SU-DHL-6 (cell line): ENCODE measurements around the gene NOL7.

Source experiments
- H2AFZ ChIP-seq: fragments of 200-600 bp; sonication (generic); 2 replicates; pipeline ENCODE4 v1.6.1; 2014; ENCODE audit warnings: low read depth, mild to moderate bottlenecking, moderate library complexity, mixed read lengths, antibody characterized with exemption, low read length; ENCODE audit not compliant: severe bottlenecking
- H3F3A ChIP-seq: fragments of 200-600 bp; shearing (Covaris generic); 2 replicates; pipeline ENCODE4 v1.6.0; 2016; ENCODE audit warnings: antibody characterized with exemption, mild to moderate bottlenecking; ENCODE audit not compliant: insufficient read depth
- H3K27ac ChIP-seq: fragments of 200-600 bp; sonication (generic); 2 replicates; pipeline ENCODE4 v1.5.1; 2016; ENCODE audit warnings: low read depth, mild to moderate bottlenecking, low read length, moderate library complexity, mixed read lengths
- H3K27me3 ChIP-seq: fragments of 200-600 bp; sonication (generic), shearing (Covaris generic); 2 replicates; pipeline ENCODE4 v1.6.0; 2014; ENCODE audit warnings: mild to moderate bottlenecking, low read length
- H3K36me3 ChIP-seq: fragments of 200-600 bp; sonication (generic); 2 replicates; pipeline ENCODE4 v1.6.1; 2014; ENCODE audit warnings: mild to moderate bottlenecking, low read length, mixed read lengths
- H3K4me2 ChIP-seq: fragments of 300-600, 200-600 bp; shearing (Covaris generic), sonication (generic); 2 replicates; pipeline ENCODE4 v1.6.0; 2014; ENCODE audit warnings: low read length, low read depth, mild to moderate bottlenecking; ENCODE audit not compliant: poor library complexity, severe bottlenecking
- H3K4me3 ChIP-seq: fragments of 200-600 bp; sonication (generic); 2 replicates; pipeline ENCODE4 v1.5.1; 2014; ENCODE audit warnings: antibody characterized with exemption, low read length, mild to moderate bottlenecking, mixed read lengths; ENCODE audit not compliant: insufficient read depth, poor library complexity, severe bottlenecking
- H3K79me2 ChIP-seq: fragments of 200-600 bp; sonication (generic); 2 replicates; pipeline ENCODE4 v1.6.1; 2014; ENCODE audit warnings: mild to moderate bottlenecking, low read length, moderate library complexity; ENCODE audit not compliant: insufficient read depth
- H3K9ac ChIP-seq: fragments of 200-600 bp; sonication (generic); 2 replicates; pipeline ENCODE4 v1.7.0; 2014; ENCODE audit warnings: mild to moderate bottlenecking, low read length
- H3K9me2 ChIP-seq: fragments of 200-600 bp; sonication (generic); replicated peaks from 2 replicates; pipeline ENCODE4 v1.6.1; 2014; ENCODE audit warnings: low read length; ENCODE audit not compliant: insufficient read depth
- H3K9me3 ChIP-seq: fragments of 200-600 bp; sonication (generic); 2 replicates; pipeline ENCODE4 v1.6.1; 2014; ENCODE audit warnings: low read length, mixed read lengths; ENCODE audit not compliant: insufficient read depth
- H4K20me1 ChIP-seq: fragments of 200-600 bp; sonication (generic); 2 replicates; pipeline ENCODE4 v1.6.1; 2014; ENCODE audit warnings: low read depth, mild to moderate bottlenecking, antibody characterized with exemption, low read length, moderate library complexity, mixed read lengths
- EZH2phosphoT487 ChIP-seq: fragments of 200-600 bp; sonication (generic), shearing (Covaris generic); conservative IDR thresholded peaks from 2 replicates; pipeline ENCODE4 v1.6.1; 2018; ENCODE audit warnings: mild to moderate bottlenecking, antibody characterized with exemption, low read length, moderate library complexity, mixed read lengths
- TF ChIP-seq, protein P1 (sequence below): fragments of 200-600 bp; sonication (generic); IDR thresholded peaks from one replicate; pipeline ENCODE4 v1.5.1; 2017; ENCODE audit warnings: antibody characterized with exemption, mild to moderate bottlenecking, low read length, moderate library complexity; ENCODE audit not compliant: insufficient read depth, poor library complexity, severe bottlenecking

The NOL7 gene

GRCh38 chr6:13568970-13569369, 46.2 kb upstream of the NOL7 start:
- H3K9me2 ChIP-seq, result no peaks in the 10 kb centered on the region
- H3K4me2 ChIP-seq, result no peak overlapping the region
- H3K4me3 ChIP-seq, result no peak overlapping the region
- H3F3A ChIP-seq, result peaks cover 9% of the 10 kb centered on the region
- H3K36me3 ChIP-seq, result no peaks in the 10 kb centered on the region
- TF ChIP-seq EZH2phosphoT487, result no peak
- TF ChIP-seq, protein P1, sequence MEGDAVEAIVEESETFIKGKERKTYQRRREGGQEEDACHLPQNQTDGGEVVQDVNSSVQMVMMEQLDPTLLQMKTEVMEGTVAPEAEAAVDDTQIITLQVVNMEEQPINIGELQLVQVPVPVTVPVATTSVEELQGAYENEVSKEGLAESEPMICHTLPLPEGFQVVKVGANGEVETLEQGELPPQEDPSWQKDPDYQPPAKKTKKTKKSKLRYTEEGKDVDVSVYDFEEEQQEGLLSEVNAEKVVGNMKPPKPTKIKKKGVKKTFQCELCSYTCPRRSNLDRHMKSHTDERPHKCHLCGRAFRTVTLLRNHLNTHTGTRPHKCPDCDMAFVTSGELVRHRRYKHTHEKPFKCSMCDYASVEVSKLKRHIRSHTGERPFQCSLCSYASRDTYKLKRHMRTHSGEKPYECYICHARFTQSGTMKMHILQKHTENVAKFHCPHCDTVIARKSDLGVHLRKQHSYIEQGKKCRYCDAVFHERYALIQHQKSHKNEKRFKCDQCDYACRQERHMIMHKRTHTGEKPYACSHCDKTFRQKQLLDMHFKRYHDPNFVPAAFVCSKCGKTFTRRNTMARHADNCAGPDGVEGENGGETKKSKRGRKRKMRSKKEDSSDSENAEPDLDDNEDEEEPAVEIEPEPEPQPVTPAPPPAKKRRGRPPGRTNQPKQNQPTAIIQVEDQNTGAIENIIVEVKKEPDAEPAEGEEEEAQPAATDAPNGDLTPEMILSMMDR, result no peak
- no peak overlapping the region for H3K27ac ChIP-seq
- no peaks in the 10 kb centered on the region for H3K9me3 ChIP-seq
- H3K9ac ChIP-seq, result no peak overlapping the region
- no peaks in the 10 kb centered on the region for H4K20me1 ChIP-seq
- no peak overlapping the region for H2AFZ ChIP-seq
- H3K79me2 ChIP-seq, result no peaks in the 10 kb centered on the region
- no peaks in the 10 kb centered on the region for H3K27me3 ChIP-seq

- H3K9ac ChIP-seq, result no peak overlapping the region
- H3K4me3 ChIP-seq, result no peak overlapping the region
- no peak overlapping the region for H3K4me2 ChIP-seq
- H3K27me3 ChIP-seq, result no peaks in the 10 kb centered on the region
- H3F3A ChIP-seq, result peaks cover 27% of the 10 kb centered on the region
- H3K9me2 ChIP-seq, result no peaks in the 10 kb centered on the region
- peaks cover 8% of the 10 kb centered on the region for H3K79me2 ChIP-seq
- H3K27ac ChIP-seq, result no peak overlapping the region
- no peaks in the 10 kb centered on the region for H3K36me3 ChIP-seq
- no peaks in the 10 kb centered on the region for H3K9me3 ChIP-seq
- no peaks in the 10 kb centered on the region; the same call in 1 of the 2 replicates for H4K20me1 ChIP-seq
- no peak overlapping the region for H2AFZ ChIP-seq
- TF ChIP-seq EZH2phosphoT487, result no peak
- TF ChIP-seq, protein P1, result no peak
These were observed 42.9 kb upstream of the NOL7 start for GRCh38 chr6:13572240-13572639.

DNA sequence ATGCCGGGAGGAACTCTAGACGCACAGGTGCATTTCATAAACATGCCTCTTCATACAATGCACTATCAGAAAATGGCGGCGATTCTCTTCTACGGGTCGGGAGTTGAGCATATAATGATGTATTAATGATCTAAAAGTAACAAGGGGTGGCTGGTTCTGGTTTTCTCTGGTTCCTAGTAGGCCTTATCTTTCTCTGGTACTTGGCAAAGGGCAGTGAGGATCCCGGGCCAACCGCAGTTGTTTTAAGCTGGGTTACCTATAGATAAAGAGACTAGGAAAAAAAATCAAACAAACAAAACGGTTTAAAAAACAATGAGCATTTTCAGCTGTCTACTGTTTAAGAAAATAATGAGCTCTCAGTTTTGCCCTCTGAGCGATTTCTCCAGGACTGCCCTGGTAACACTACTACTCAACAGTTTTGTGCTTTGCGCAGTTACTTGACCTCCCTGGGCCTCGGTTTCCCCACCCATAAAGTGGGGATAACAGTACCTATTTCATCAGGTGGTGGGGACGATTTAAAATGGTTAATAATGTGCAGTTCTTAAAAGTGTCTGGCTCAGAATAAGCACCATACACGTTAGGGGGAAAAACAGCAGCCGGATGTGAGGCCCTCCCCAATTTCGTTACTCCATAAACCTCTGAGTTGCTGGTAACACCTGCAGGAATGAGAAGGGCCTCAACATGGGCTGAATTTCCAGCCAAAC, 42.0 kb upstream of the NOL7 start:
- H2AFZ ChIP-seq, result peak overlapping the region; percentile 65
- no peaks in the 10 kb centered on the region for H3K36me3 ChIP-seq
- peak overlapping the region; percentile 82 for H3K4me2 ChIP-seq
- peaks cover 27% of the 10 kb centered on the region for H3F3A ChIP-seq
- peak overlapping the region; percentile 77 for H3K9ac ChIP-seq
- peaks cover 8% of the 10 kb centered on the region for H3K79me2 ChIP-seq
- no peak for TF ChIP-seq EZH2phosphoT487
- TF ChIP-seq, protein P1, result no peak
- no peaks in the 10 kb centered on the region for H3K9me3 ChIP-seq
- no peaks in the 10 kb centered on the region for H3K9me2 ChIP-seq
- H3K4me3 ChIP-seq, result peak overlapping the region; percentile 64
- H3K27me3 ChIP-seq, result no peaks in the 10 kb centered on the region
- no peak overlapping the region for H3K27ac ChIP-seq
- H4K20me1 ChIP-seq, result no peaks in the 10 kb centered on the region; the same call in 1 of the 2 replicates
